HK-2 (cell line): ENCODE measurements around the gene HOXA13.

ENCODE experiments used
- DNase-seq: peaks from one replicate; pipeline ENCODE4 v3.0.0-alpha.2; 2018; ENCODE audit not compliant: unreplicated experiment

The HOXA13 gene

GRCh38 chr7:27148031-27148755, 51.7 kb downstream of the HOXA13 start:
- peak; percentile 70 for DNase-seq

- DNase-seq: peak; percentile 65
Observed at GRCh38 chr7:27147199-27148030, 52.5 kb downstream of the HOXA13 start, which contains the start of gene HOXA6. TSS of gene HOXA6 (minus strand) at chr7:27147774. CDS start at chr7:27147749, 25 bp downstream.

- DNase-seq: no peak
Observed at GRCh38 chr7:27146491-27147198, 53.2 kb downstream of the HOXA13 start.

- DNase-seq: no peak
Observed at GRCh38 chr7:27145914-27146412, 53.9 kb downstream of the HOXA13 start.

- DNase-seq: no peak
Observed at GRCh38 chr7:27145165-27145913, 54.6 kb downstream of the HOXA13 start.

GRCh38 chr7:27144781-27145164, 55.1 kb downstream of the HOXA13 start:
- DNase-seq: no peak
